H1 (cell line): ENCODE measurements around the gene GRM7. TPM values are rescaled to one million over a fixed set of nuclear protein-coding genes. Genes with fewer than 3 reads are reported as not detected.
A peak's percentile ranks its signal among the peaks of the same experiment; 100 is the strongest.

ENCODE experiments used
- BRCA1 ChIP-seq: IDR thresholded peaks from 2 replicates; pipeline ENCODE4 v1.6.1; 2012; ENCODE audit warnings: low read depth, low read length, improper control_type of control experiment
- CBX5 ChIP-seq: fragments of 300-800, 300-1000 bp; sonication (generic); IDR thresholded peaks from 2 replicates; pipeline ENCODE4 v1.7.1; 2016; ENCODE audit warnings: antibody characterized with exemption, low read length, low read depth
- CTCF ChIP-seq, 3 experiments: IDR thresholded peaks; 1 replicate in 2 of 3; 2 replicates in 1 of 3; pipeline versions ENCODE4 v1.5.1 to v1.6.1; 2011; ENCODE audit warnings: low read length in 3 of 3, mild to moderate bottlenecking in 3 of 3, inconsistent platforms in 2 of 3, low read depth in 1 of 3, moderate library complexity in 1 of 3; ENCODE audit not compliant: insufficient read depth in 1 of 3; ENCODE audit errors: control extremely low read depth in 1 of 3
- MAX ChIP-seq: IDR thresholded peaks from 2 replicates; pipeline ENCODE4 v1.6.1; 2012; ENCODE audit warnings: inconsistent platforms
- polyA plus RNA-seq, 7 experiments: library from polyadenylated mRNA; depleted of rRNA in 3 of 7; stranded (reverse) in 5 of 7; unstranded in 2 of 7; fragments of >200 nt in 5 of 7; fragments of 200-250 nt in 2 of 7; gene quantifications; 1 replicate in 5 of 7; 2 replicates in 1 of 7; 4 replicates in 1 of 7; pipeline versions ENCODE4 v1.2.1 to v1.2.3, GENCODE V29; 2011 to 2013; ENCODE audit warnings: missing spikeins in 2 of 7, mixed read lengths in 2 of 7
- total RNA-seq: library from RNA; stranded (reverse); fragmentation: NEBNext Ultra II Directional; extraction: Animal tissue kit (Norgen Biotek cat#: 25700); gene quantifications from 2 replicates; pipeline ENCODE4 v1.2.1, GENCODE V29; 2021

The GRM7 gene
- total and polyA plus RNA-seq, 2 of the 8 experiments (the other 6 are each of a cell fraction or from before 2014, with no cell fraction given): 0.17 to 0.24 TPM

- TF ChIP-seq CTCF (IDR thresholded peaks at IDR 0.05; ENCODE audit: control extremely low read depth in 1 of 3, insufficient read depth in 1 of 3, low read depth in 1 of 3, low read length in 3 of 3) (peak; percentile 18 to 42 (median 25); a peak in 3 of 4 replicates), BRCA1 (no peak), CBX5 (no peak), MAX (no peak)
These were observed 549.9 kb downstream of the GRM7 start (continued) for GRCh38 chr3:7410782-7411181.
